IMR-90 (cell line): ENCODE measurements around the gene PPP6R3. TPM values are rescaled to one million over a fixed set of nuclear protein-coding genes. Genes with fewer than 3 reads are reported as not detected.

ENCODE experiments used
- ATAC-seq: fragments of 200-7000 bp; cut with Tn5 transposase; 2 replicates; pipeline ENCODE4 v1.9.1; 2020; ENCODE audit warnings: low read depth, mild to moderate bottlenecking, moderate library complexity
- BruUV-seq: library from RNA; stranded (reverse); fragments of 400-500 nt; replicated peaks from 2 replicates; lab custom pipeline; 2021; lab: Mats Ljungman, UMichigan
- CTCF ChIA-PET: fragments of 300-600 bp; formaldehyde crosslinking; extraction: SDS; loops from one replicate; lab custom pipeline; 2021; ENCODE audit warnings: antibody characterized with exemption; lab: Yijun Ruan, JAX
- POLR2A ChIA-PET: fragments of 300-600 bp; sonication (Branson Sonifier 250); formaldehyde crosslinking; loops from one replicate; lab custom pipeline; 2022; ENCODE audit warnings: antibody characterized with exemption; ENCODE audit not compliant: unreplicated experiment; lab: Charles Lee
- DNase-seq: peaks from one replicate; pipeline ENCODE4 v3.0.0; 2013
- H2AFZ ChIP-seq: replicated peaks from 2 replicates; pipeline ENCODE3; 2013; ENCODE audit warnings: low read length, mild to moderate bottlenecking; ENCODE audit not compliant: poor library complexity
- H2AK5ac ChIP-seq: 2 replicates; pipeline ENCODE4 v1.6.1; 2013; ENCODE audit warnings: low read depth, low read length, inconsistent platforms
- H2AK9ac ChIP-seq: replicated peaks from 2 replicates; pipeline ENCODE3; 2013; ENCODE audit warnings: mild to moderate bottlenecking, low read depth, low read length, moderate library complexity; ENCODE audit not compliant: poor library complexity
- H2BK120ac ChIP-seq: 2 replicates; pipeline ENCODE4 v1.6.1; 2013; ENCODE audit warnings: low read depth, low read length, inconsistent platforms
- H2BK15ac ChIP-seq: 3 replicates; pipeline ENCODE4 v1.6.1; 2013; ENCODE audit warnings: low read depth, low read length, inconsistent platforms
- H2BK20ac ChIP-seq: 2 replicates; pipeline ENCODE4 v1.6.1; 2013; ENCODE audit warnings: low read depth, mild to moderate bottlenecking, inconsistent platforms, low read length, moderate library complexity
- H2BK5ac ChIP-seq: 2 replicates; pipeline ENCODE4 v1.6.1; 2013; ENCODE audit warnings: mild to moderate bottlenecking, low read depth, low read length, inconsistent platforms; ENCODE audit not compliant: poor library complexity, severe bottlenecking
- H3K14ac ChIP-seq: replicated peaks from 2 replicates; pipeline ENCODE4 v1.6.1; 2013; ENCODE audit warnings: low read depth, low read length, inconsistent platforms
- H3K18ac ChIP-seq: 2 replicates; pipeline ENCODE4 v1.6.1; 2013; ENCODE audit warnings: low read depth, low read length, control low read depth
- H3K23ac ChIP-seq: 2 replicates; pipeline ENCODE4 v1.6.1; 2013; ENCODE audit warnings: low read depth, low read length, inconsistent platforms
- H3K27ac ChIP-seq: 2 replicates; pipeline ENCODE4 v1.5.1; 2013; ENCODE audit warnings: mild to moderate bottlenecking, control low read depth, low read length; ENCODE audit not compliant: insufficient read depth
- H3K27me3 ChIP-seq: 2 replicates; pipeline ENCODE4 v1.6.1; 2013; ENCODE audit warnings: low read length; ENCODE audit not compliant: control insufficient read depth, insufficient read depth
- H3K36me3 ChIP-seq: 2 replicates; pipeline ENCODE4 v1.6.1; 2013; ENCODE audit warnings: low read length, mixed read lengths; ENCODE audit not compliant: control insufficient read depth, insufficient read depth
- H3K4ac ChIP-seq: 2 replicates; pipeline ENCODE4 v1.6.1; 2013; ENCODE audit warnings: low read depth, low read length, inconsistent platforms
- H3K4me1 ChIP-seq: 2 replicates; pipeline ENCODE4 v1.6.1; 2013; ENCODE audit warnings: low read length, mixed read lengths; ENCODE audit not compliant: control insufficient read depth, insufficient read depth
- H3K4me2 ChIP-seq: 2 replicates; pipeline ENCODE4 v1.6.1; 2013; ENCODE audit warnings: low read depth, mild to moderate bottlenecking, control low read depth, low read length, moderate library complexity
- H3K4me3 ChIP-seq: 2 replicates; pipeline ENCODE4 v1.5.1; 2013; ENCODE audit warnings: low read depth, mild to moderate bottlenecking, control low read depth, low read length, moderate library complexity; ENCODE audit not compliant: insufficient read depth
- H3K56ac ChIP-seq: 2 replicates; pipeline ENCODE4 v1.6.1; 2013; ENCODE audit warnings: low read length, inconsistent platforms; ENCODE audit not compliant: insufficient read depth; ENCODE audit errors: extremely low read depth
- H3K79me1 ChIP-seq, 2 experiments: 2 replicates each; pipeline ENCODE4 v1.6.1; 2013; ENCODE audit warnings: low read length in 2 of 2, inconsistent platforms in 1 of 2, low read depth in 1 of 2
- H3K9ac ChIP-seq: 2 replicates; pipeline ENCODE4 v1.6.1; 2013; ENCODE audit warnings: low read depth, low read length, control low read depth
- H3K9me1 ChIP-seq: 2 replicates; pipeline ENCODE4 v1.6.1; 2013; ENCODE audit warnings: low read length, inconsistent platforms; ENCODE audit not compliant: insufficient read depth
- H3K9me3 ChIP-seq: 2 replicates; pipeline ENCODE4 v1.6.1; 2013; ENCODE audit warnings: low read length; ENCODE audit not compliant: control insufficient read depth, insufficient read depth
- H4K20me1 ChIP-seq: 2 replicates; pipeline ENCODE4 v1.6.1; 2013; ENCODE audit warnings: low read length, inconsistent platforms; ENCODE audit not compliant: insufficient read depth
- H4K5ac ChIP-seq: 2 replicates; pipeline ENCODE4 v1.6.1; 2013; ENCODE audit warnings: mild to moderate bottlenecking, low read depth, low read length, control low read depth
- H4K8ac ChIP-seq, 2 experiments: 2 replicates each; pipeline ENCODE4 v1.6.1; 2013; ENCODE audit warnings: low read depth in 2 of 2, low read length in 2 of 2, control low read depth in 1 of 2, inconsistent platforms in 1 of 2
- H4K91ac ChIP-seq: 2 replicates; pipeline ENCODE4 v1.6.1; 2013; ENCODE audit warnings: low read depth, low read length, inconsistent platforms; ENCODE audit not compliant: insufficient read depth
- BHLHE40 ChIP-seq: fragments of 150-350 bp; IDR thresholded peaks from 2 replicates; pipeline ENCODE4 v1.6.1; 2016; ENCODE audit warnings: mild to moderate bottlenecking, low read depth, low read length
- CEBPB ChIP-seq: IDR thresholded peaks from 2 replicates; pipeline ENCODE4 v1.6.1; 2012; ENCODE audit warnings: low read depth, low read length, improper control_type of control experiment
- CHD1 ChIP-seq: IDR thresholded peaks from 2 replicates; pipeline ENCODE4 v1.6.1; 2012; ENCODE audit warnings: low read depth, low read length, improper control_type of control experiment
- FOS ChIP-seq: fragments of 150-350 bp; IDR thresholded peaks from 2 replicates; pipeline ENCODE4 v1.6.1; 2016; ENCODE audit warnings: low read depth, low read length
- MAFK ChIP-seq: IDR thresholded peaks from 2 replicates; pipeline ENCODE4 v1.6.1; 2012; ENCODE audit warnings: low read depth, low read length, improper control_type of control experiment
- MAZ ChIP-seq: IDR thresholded peaks from 2 replicates; pipeline ENCODE4 v1.6.1; 2012; ENCODE audit warnings: low read depth, mild to moderate bottlenecking, low read length, improper control_type of control experiment, moderate library complexity, borderline replicate concordance
- NFE2L2 ChIP-seq: fragments of 150-350 bp; IDR thresholded peaks from 2 replicates; pipeline ENCODE4 v1.6.1; 2016; ENCODE audit warnings: low read depth, mild to moderate bottlenecking, low read length
- RAD21 ChIP-seq: IDR thresholded peaks from 2 replicates; pipeline ENCODE4 v1.6.1; 2012; ENCODE audit warnings: low read length, improper control_type of control experiment
- RCOR1 ChIP-seq: IDR thresholded peaks from 2 replicates; pipeline ENCODE4 v1.6.1; 2012; ENCODE audit warnings: mild to moderate bottlenecking, low read length, improper control_type of control experiment; ENCODE audit not compliant: insufficient replicate concordance
- SMC3 ChIP-seq: fragments of 150-350 bp; IDR thresholded peaks from 2 replicates; pipeline ENCODE4 v1.6.1; 2016; ENCODE audit warnings: low read depth, mild to moderate bottlenecking, antibody characterized with exemption, low read length, moderate library complexity
- WGBS, 2 experiments: methylation state at CpG; one replicate each; pipeline versions ENCODE4 v1.1.5 to v1.1.7; 2013; ENCODE audit warnings: missing lambda C conversion rate in 2 of 2; ENCODE audit not compliant: insufficient read length in 1 of 2; ENCODE audit errors: extremely low coverage in 2 of 2; 5-methylcytosine and 5-hydroxymethylcytosine counted together
- dilution Hi-C: fragments of 300-500 bp; cut with HindIII; formaldehyde crosslinking; loops from one replicate; pipeline ENCODE4 v1.14.3; 2018; ENCODE audit warnings: low sequenced_read_pairs; ENCODE audit not compliant: unreplicated experiment
- in situ Hi-C: fragments of 300-500 bp; cut with MboI; formaldehyde crosslinking; loops from 3 replicates; pipeline ENCODE4 v1.14.3; 2019; ENCODE audit warnings: low sequenced_read_pairs, inconsistent platforms, mixed read lengths
- intact Hi-C: fragments of 100-400 bp; cut with micrococcal nuclease; formaldehyde crosslinking; loops from 2 replicates; pipeline ENCODE4 v1.10.0; 2022
- polyA plus RNA-seq, 3 experiments: library from polyadenylated mRNA; depleted of rRNA; stranded (reverse); fragments of >200 nt; gene quantifications; 2 replicates each; pipeline ENCODE4 v1.2.3, GENCODE V29; 2012; ENCODE audit warnings: low replicate concordance in 1 of 3
- total RNA-seq: library from RNA; depleted of rRNA; stranded (reverse); fragments of >200 nt; gene quantifications from 2 replicates; pipeline ENCODE4 v1.2.3, GENCODE V29; 2012
- TF ChIP-seq, protein P1 (sequence below): conservative IDR thresholded peaks from 2 replicates; pipeline ENCODE4 v1.5.1; 2012; ENCODE audit warnings: mild to moderate bottlenecking, low read depth, low read length, improper control_type of control experiment

PPP6R3 gene
- total and polyA plus RNA-seq, 2 of the 4 experiments (the other 2 are of a cell fraction): 29.0 to 123 TPM

- no CpG with 5 or more reads among the region's 5 CpGs for WGBS, 2 experiments
- TF ChIP-seq RCOR1 (no peak), SMC3 (no peak), MAFK (no peak), CHD1 (no peak), FOS (no peak), MAZ (no peak), RAD21 (no peak), BHLHE40 (no peak), NFE2L2 (no peak), CEBPB (no peak)
- TF ChIP-seq, protein P1, sequence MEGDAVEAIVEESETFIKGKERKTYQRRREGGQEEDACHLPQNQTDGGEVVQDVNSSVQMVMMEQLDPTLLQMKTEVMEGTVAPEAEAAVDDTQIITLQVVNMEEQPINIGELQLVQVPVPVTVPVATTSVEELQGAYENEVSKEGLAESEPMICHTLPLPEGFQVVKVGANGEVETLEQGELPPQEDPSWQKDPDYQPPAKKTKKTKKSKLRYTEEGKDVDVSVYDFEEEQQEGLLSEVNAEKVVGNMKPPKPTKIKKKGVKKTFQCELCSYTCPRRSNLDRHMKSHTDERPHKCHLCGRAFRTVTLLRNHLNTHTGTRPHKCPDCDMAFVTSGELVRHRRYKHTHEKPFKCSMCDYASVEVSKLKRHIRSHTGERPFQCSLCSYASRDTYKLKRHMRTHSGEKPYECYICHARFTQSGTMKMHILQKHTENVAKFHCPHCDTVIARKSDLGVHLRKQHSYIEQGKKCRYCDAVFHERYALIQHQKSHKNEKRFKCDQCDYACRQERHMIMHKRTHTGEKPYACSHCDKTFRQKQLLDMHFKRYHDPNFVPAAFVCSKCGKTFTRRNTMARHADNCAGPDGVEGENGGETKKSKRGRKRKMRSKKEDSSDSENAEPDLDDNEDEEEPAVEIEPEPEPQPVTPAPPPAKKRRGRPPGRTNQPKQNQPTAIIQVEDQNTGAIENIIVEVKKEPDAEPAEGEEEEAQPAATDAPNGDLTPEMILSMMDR: no peak
- in situ Hi-C loops (no loop called here), dilution Hi-C loops (no loop called here), intact Hi-C loops (no loop called here)
- H2BK120ac ChIP-seq: no peak overlapping the region
- CTCF ChIA-PET: no interaction called here
- H4K8ac ChIP-seq: no peak overlapping the region
- H3K4me3 ChIP-seq: no peak overlapping the region
- no peak overlapping the region for H3K18ac ChIP-seq
- no peaks in the 10 kb centered on the region for H3K9me3 ChIP-seq
- H3K27ac ChIP-seq: no peak overlapping the region
- H3K9me1 ChIP-seq: peaks cover 6% of the 10 kb centered on the region
- DNase-seq (no peak), ATAC-seq (no peak)
- no peak overlapping the region for H2BK20ac ChIP-seq
- H2BK5ac ChIP-seq: no peak overlapping the region
- no peak overlapping the region for H3K56ac ChIP-seq
- no peak overlapping the region for H2AK5ac ChIP-seq
- H3K14ac ChIP-seq: no peak overlapping the region
- no peak overlapping the region for H3K23ac ChIP-seq
- H4K20me1 ChIP-seq: peaks cover 53% of the 10 kb centered on the region
- BruUV-seq: no TSS peak
- H3K27me3 ChIP-seq: no peaks in the 10 kb centered on the region
- no peak overlapping the region for H4K5ac ChIP-seq
- H3K36me3 ChIP-seq: peaks cover 21% of the 10 kb centered on the region
- H3K4me1 ChIP-seq: no peaks in the 10 kb centered on the region
- no peak overlapping the region for H2AFZ ChIP-seq
- no peak overlapping the region for H3K4me2 ChIP-seq
- no peak overlapping the region for H2AK9ac ChIP-seq
- POLR2A ChIA-PET: no interaction called here
- H3K9ac ChIP-seq: no peak overlapping the region
- H3K79me1 ChIP-seq: peaks cover 39 to 70% of the 10 kb centered on the region in 2 experiments
- H2BK15ac ChIP-seq: no peak overlapping the region
- H3K4ac ChIP-seq: no peak overlapping the region
- H4K91ac ChIP-seq: no peak overlapping the region
Measured at GRCh38 chr11:68517121-68517741, 56.7 kb downstream of the PPP6R3 start.
